LHCN-M2 (cell line): ENCODE measurements around the gene CEACAM21. TPM values are rescaled to one million over a fixed set of nuclear protein-coding genes. Genes with fewer than 3 reads are reported as not detected.
"Not testable (repeated sequence)": the region's sequence is repeated elsewhere in the genome, so short reads cannot be mapped to it uniquely, and the experiment has no call there.

ENCODE experiments used
- DNase-seq: peaks from one replicate; pipeline ENCODE4 v3.0.0-alpha.2; 2012; ENCODE audit warnings: low read depth
- total RNA-seq: library from RNA; depleted of rRNA; stranded (reverse); fragments of >200 nt; gene quantifications from 2 replicates; pipeline ENCODE4 v1.2.3, GENCODE V29; 2014

Gene CEACAM21
- total RNA-seq, 1 experiment from 2014 or later: not detected

DNA sequence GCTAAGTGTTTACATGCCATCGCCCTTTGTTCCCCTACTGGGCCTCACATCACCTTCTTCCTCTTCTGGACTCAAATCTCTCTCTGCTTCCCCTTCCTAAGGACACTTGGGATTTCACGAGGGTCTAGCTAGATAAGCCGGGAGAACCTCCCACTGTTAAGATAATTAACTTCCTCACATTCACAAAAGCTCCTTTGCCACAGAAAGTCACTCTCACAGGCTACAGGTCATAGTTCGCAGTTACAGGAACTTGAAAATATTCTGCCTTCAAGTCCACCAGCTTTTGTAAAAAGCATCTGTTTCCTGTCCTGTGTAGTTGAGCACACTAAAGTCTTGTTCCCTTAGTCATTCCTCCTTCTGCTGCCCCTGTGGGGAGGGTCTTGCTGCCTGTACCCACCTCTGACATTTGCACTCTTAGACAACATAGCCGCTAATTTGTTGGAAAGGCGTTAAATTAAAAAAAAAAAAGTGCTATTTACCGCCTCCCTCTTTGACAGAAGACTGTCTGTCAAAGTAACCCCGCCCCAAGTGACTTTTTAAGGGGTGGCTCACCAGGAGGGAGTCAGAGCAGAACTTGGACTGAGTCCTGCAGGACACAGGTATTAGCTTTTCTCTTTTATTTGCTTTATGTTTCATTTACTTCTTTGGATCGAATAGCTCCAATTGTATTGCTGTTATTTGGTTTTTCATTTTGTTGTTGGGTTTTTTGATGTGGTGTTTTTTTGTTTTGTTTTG, 26.8 kb upstream of the CEACAM21 start:
- DNase-seq: no peak

DNA sequence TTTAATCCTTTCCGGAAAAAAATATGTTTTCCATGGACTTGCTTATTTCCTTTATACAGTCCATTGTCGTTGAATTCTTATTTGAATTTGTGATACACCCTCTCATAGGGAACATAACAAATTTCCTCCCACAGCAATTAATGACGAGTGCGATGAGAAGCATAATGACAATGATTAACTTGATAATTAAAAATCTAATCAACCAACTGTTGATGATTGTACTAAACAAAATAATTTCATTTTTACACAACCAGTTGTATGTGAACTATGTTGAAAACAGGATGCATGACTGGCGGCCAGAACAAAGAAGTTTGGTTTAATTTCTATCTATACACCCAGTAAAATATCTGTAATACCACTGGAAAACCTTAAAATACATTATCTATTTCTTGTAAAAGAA, 26.1 kb upstream of the CEACAM21 start:
- no peak for DNase-seq

DNA sequence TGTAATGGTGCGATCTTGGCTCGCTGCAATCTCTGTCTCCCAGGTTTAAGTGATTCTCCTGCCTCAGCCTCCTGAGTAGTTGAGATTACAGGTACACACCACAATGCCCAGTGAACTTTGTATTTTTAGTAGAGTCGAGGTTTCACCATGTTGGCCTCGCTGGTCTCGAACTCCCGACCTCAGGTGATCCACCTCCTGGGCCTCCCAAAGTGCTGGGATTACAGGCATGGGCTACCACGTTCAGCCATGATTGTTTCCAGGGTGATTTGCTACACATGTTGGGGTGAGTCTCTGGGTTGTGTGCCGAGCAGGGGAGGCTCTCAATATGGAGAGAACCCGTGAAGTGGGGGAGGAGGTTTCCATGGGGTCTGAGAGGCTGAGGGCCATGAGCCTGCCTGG, 24.8 kb upstream of the CEACAM21 start:
- DNase-seq: no peak

DNA sequence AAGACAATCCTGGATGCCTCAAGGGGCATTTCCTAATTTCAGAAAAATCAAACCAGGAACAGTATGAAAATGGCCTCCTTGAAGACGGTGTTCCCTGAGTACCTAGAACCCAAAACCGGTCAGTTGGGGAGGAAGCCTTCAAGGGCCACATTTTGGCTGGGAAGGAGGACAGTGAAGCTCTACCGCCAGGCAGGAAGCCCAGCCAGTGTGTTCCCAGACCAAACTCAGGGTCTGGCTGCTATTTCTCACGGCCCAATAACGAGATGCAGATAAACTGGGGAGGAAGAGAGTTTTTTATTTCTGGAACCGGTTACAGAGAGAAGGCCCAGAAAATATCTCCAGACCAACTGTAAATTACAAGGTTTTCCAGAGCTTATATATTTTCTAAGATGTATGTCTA, 24.3 kb upstream of the CEACAM21 start:
- DNase-seq: no peak

DNA sequence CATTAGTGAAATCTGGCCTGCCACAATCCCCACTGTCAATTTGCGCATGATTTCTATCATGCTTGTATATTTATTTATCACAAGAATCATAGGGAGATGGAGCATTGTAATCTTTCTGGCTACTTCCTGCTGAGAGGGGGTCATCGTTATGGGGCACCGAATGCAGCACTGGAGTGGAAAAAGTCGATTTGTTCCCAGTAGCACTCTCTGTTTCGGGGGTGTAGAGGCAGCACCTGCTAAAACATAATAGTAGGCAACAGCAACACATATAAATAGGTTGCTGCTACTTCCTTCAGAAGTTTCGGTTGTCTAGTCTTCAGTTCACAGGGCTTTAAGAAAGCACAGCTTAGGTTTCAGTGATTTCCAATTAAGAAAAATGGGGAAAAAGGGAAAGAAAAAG, 23.4 kb upstream of the CEACAM21 start:
- DNase-seq: no peak

DNA sequence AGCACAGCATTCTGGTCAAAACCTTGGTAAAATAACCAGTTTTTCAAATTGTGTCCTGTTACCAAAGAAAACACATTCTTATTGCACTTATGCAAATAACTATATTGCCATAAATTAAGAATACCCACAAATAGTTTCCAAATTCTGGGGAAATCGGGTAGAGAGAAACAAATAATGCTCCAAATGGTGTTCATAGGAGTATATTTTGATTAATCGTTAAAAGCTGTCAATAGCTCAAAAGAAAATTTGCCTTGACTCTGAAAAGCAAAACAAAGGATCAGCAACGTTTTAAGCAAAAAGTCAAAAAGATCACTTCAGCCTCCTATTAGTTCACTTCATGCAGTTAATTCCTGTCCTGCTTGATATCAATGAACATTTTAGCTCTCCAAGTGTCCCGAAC, 22.2 kb upstream of the CEACAM21 start:
- no peak for DNase-seq

DNA sequence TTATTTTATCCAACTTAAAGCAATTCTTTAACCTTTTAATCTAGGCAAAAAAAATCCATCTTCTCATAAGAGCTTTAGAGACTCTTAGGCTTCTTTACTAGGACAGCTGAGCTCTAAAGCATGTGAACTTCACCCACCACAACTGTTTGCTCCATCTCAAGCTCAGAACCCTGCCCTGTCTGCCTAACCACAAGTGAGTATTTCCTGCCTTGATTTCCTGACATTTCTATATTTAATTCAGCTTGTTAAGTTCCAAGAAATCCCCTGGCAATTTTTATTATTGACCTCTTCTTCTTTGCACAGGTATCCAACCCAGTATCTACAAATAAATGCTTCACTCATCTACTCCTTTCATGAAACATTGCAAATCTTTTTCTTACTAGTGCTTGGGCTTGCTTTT, 21.1 kb upstream of the CEACAM21 start:
- no peak for DNase-seq

DNA sequence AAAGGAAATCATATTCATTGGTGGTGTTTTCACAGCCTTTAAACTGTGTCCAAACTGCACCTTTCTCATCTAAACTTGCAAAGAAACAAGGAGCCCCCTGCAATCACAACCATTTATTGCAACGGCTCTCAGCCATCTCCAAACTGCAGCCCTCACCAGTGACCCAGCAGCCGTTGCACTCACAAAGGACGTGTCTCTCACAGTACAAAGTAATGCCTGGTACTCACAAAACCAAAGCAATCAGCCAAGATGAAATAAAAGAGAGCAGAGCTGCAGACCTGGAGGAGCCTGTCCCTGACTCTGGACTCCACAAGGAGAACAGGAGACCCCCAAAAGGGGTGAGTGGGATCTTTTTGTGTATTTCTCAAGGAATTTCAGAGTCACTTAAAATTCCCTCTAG, 20.2 kb upstream of the CEACAM21 start:
- DNase-seq: no peak

DNA sequence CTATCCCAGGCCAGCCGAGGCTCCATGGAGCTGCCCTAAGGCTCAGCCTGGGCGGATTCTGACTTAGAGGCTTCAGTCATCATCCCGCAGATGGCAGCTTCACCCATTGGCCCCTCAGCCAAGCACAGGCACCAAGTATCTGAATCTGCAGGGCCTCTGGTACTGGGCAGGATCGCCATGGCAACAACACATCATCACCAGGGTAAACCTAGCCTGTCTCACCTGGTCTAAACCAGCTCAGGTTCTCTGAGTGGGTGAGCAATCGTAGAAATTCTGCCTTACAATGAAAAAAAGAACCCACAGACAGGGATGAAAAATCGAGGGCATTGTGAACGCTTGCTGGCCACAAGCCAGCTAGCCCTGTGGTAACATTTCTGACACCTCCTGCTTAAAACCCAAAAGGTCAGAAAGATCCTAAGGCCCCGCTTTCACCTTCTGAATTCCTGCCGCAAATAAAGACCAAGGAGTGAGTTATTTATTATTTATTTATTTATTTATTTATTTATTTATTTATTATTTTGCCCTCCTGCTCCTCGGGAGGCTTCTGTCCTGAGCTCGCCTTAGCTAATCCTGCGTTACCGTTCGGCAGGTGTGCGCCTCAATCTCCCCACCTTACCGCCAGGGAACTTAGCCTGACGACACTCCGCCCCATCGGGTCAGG, 12.0 kb upstream of the CEACAM21 start:
- DNase-seq: no peak

DNA sequence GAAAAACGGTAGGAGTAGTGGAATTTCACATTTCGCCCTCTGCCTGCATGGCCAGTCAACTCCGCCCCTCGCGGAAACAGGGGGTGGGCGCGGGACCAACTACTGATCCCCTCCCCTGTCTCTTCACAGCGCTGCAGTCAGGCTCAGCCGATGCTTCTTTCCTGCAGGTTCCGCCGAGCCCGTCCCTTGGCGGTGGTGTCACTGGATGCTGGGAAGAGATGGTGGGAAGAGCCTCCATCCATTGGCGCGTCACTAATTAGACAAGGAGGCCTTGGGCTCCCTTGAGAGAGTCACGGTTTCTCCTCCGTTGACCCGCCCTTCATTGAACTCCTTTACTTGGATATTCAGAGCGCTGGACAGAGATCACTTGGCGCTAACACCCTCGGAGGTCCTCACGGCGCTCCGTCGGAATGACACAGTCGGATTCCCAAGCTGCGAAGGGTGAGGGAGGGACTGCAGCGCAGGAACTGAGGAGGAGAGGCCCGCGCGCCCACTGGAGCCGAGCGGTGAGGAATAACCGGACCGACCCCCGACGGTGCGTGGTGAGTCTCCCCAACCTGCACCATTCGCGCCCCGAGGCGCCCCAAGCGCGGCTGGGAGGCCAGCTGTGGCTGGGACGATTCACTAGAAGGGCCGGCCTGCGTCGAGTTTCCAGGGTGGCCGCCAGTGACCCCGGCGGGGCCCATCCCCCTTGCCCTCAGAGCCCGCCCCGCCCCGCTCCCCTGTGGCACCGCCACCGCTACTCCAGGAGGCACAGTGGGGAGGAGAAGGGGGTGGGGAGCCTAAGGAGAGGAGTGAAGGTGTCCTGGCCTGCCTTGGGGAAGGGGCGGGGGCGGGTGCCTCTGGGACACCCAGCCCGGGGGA, 11.2 kb upstream of the CEACAM21 start:
- no peak for DNase-seq

DNA sequence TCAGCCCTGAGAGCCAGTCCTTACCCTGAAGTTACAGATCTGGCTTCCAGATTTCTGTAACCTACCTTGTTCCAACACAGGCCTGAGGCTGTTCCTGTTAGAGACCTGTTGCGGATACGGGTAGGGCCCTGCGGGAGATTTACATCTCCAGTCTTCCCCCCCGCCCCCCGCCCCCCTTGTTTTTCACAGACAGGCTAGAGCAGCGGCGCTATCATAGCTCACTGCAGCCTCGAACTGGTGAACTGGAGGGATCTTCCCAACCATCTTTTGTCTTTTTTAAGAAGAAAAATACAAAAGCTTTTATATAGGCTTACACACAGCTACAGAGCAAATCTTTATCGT, 10.6 kb upstream of the CEACAM21 start:
- DNase-seq: no peak

DNA sequence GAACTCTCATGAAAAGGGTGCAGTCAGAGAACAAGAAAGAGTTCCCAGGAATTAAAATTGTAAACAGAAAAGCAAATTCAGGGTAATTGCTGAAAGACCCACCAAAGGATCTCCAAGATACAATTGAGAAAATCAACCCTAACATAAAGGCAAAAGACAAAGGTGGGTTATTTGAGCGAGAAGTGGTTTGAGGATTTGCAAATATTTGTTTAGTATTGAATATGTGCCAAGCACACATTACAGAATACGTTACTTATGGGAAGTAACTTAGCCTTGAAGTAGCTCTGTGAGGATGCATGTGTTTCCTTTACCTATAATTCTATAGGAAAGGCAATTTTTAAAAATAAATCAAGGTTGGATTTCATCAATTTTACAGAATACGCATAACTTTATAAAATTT, 10.0 kb upstream of the CEACAM21 start:
- no peak for DNase-seq

DNA sequence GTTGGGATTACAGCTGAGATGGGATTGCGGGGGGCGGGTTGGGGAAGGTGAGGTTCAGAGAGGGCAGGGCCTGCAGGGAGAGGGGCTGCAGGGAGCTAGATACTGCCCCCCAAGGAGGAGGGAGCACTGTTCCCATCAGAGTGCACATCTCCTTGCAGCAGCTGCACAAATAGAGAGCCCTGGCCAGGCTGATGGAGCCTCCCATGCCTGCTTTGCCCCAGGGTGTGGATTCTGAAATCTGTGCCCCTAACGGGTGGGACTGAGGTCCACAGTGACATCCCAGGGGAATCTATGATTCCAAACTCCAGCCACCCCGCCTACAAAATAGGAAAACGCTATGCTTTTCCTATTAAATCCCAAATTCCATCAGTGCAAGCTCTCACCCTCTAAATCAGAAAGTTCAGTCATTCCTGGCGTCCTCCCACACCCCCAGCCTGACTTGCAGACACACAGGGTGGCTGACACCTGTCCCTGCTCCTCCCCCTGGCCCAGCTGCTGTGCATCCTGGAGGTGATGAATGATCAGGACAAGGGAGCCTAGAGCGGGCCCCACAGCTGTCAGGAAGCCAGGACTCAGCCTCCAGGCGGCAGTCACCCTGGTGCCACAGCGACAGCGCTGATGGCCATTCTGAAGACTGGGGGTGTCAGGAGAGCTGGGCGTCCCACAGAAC, 6.3 kb upstream of the CEACAM21 start:
- DNase-seq: peak; percentile 11

DNA sequence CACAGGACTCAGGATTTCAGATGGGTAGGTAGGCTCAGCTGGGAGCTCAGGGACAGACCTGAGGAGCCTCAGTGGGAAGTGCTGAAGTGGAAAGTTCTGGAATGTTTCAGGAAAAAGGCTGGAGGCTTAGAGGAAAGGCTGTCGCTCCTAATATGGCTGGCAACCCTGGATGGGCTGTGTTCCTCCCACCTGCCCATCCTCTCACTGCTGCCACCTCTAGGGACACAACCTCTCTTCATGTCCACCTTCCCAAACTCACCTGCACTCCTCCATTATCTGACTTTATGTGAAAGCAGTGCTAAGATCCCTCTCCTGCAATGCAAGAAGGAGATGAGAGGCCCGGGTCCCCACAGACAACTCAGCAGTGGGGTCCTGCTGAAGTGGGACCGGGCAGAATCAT, 5.8 kb upstream of the CEACAM21 start:
- DNase-seq: no peak

DNA sequence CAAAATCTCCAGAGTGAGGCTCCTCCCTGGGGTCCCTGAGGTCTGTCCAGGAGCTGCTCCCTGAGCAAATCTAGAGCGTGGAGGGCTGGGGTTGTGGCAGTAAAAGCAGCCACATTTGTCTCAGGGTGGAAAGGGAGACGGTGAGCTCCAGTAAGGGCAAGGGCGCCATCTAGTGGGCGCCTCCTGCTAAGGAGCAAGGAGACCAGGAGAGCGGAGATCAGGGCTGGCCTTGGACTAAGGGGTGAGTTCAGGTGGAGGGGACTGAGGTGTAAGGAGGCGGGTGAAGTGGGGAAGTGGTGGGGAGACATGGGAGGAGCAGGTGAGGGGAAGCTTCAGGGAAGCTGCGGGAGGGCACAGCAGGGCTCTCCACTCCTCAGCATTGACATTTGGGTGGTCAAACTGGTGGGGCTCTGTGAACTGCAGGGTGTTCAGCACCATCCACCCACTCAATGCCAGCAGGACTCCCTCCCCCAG, 5.3 kb upstream of the CEACAM21 start:
- DNase-seq: peak; percentile 56

DNA sequence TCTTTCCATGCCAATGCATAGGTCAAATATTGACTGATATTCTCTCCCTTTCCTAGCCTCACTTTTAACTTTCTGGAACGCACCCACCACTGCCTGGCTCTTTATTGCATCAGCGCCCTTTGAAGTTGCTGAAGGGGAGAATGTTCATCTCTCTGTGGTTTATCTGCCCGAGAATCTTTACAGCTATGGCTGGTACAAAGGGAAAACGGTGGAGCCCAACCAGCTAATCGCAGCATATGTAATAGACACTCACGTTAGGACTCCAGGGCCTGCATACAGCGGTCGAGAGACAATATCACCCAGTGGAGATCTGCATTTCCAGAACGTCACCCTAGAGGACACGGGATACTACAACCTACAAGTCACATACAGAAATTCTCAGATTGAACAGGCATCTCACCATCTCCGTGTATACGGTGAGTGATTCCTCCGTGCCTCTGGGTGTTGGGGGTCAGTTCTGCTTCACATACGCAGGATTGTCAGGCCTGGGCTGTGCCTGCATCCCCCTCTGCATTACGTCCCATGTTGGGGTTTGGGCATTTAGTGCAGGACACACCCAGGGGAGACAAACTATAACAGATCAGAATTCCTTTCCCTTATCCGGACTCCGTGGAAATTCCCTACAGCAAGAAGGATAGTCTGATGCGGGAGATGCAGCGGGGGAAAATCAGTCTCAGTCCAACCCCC, 1.3 kb downstream of the CEACAM21 start:
- DNase-seq: no peak

DNA sequence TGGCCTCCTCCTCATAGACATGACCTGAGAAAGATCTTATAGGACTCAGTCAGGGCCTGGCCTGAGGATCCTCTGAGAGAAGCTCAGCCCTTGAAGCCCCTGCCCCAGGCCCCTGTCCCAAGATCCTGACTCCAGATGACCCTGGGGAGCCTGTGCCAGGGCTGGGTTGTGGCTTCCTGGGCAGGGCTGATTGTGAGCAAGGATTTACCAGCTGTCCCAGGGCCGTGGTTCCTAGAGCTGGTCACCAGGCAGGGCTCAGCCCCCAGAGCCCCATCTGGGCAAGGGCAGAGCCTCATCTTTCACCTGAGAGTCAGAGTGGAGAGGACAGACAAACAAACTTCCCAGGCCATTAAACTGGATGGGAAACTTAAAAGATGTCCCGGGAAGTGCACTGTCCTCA, 1.9 kb downstream of the CEACAM21 start:
- no peak for DNase-seq

DNA sequence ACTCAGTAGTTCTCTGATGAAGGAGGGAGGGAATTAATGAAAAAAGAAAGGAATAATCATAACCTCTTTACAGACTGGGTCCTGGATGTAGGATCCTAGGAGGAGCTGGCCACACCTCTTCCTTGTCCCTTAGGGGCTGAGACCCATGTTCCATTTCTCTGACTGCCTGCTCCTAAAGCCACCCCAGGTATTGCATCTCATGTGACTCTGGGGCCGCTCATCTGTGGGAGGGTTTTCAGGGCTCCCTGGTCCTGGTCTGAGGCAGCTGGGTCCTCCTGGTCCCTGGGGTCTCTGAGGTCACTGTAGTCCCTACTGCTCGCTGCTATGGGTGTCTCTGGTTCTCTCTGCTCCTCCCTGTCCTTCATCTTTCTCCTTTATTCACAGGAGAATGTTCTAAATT, 2.9 kb downstream of the CEACAM21 start:
- no peak for DNase-seq

DNA sequence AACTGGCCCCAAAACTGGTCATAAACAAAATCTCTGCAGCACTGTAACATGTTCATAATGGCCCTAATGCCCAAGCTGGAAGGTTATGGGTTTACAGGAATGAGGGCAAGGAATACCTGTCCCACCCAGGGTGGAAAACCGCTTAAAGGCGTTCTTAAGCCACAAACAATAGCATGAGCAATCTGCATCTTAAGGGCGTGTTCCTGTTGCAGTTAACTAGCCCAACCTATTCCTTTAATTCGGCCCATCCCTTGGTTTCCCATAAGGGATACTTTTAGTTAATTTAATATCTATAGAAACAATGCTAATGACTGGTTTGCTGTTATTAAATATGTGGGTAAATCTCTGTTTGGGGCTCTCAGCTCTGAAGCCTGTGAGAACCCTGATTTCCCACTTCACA, 5.1 kb downstream of the CEACAM21 start:
- DNase-seq: not testable (repeated sequence)

DNA sequence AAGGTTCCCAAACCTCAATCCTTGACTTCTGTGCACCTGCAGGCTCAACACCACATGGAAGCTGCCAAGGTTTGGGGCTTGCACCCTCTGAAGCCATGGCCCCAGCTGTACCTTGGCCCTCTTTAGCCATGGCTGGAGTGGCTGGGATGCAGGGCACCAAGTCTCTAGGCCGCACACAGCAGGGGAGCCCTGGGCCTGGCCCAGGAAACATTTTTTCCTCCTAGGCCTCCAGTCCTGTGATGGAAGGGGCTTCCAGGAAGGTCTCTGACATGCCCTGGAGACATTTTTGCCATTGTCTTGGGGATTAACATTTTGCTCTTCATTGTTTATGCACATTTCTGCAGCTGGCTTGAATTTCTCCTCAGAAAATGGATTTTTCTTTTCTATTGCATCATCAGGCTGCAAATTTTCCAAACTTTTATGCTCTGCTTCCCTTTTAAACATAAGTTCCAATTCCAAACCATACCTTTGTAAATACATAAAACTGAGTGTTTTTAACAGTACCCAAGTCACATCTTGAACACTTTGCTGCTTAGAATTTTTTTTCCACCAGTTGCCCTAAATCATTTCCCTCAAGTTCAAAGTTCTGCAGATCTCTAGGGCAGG, 6.7 kb downstream of the CEACAM21 start:
- not testable (repeated sequence) for DNase-seq

DNA sequence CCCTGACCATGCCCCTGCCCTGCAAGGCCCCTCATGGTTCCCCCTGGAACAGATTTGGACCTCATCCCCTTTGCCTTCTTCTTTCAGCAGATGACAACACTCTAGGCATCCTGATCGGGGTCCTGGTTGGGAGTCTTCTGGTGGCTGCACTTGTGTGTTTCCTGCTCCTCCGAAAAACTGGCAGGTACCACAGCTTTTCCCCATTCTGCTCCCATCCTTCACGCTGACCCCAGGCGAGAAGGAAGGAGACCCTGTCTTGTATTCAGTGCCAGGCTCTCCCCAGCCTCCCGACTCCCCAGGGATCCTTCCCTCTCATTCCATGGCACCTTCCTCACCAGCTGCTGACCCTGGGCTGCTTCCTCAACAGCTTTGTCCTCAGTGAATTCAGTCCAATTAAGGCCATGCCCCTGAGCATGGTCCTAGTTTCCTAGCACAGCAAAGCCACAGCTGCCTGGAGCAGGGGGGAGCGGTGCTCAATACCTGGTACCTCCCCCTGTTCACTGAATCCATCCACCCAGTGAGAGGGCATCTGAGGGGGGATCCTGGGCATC, 8.4 kb downstream of the CEACAM21 start:
- DNase-seq: no peak
